Gastrocnemius medialis (tissue), 4 donors: ENCODE results near the gene PYROXD2.

ENCODE experiments used
- CTCF ChIP-seq, 5 experiments: fragments of 450-650 bp in 3 of 5; fragments of 200-600 bp in 2 of 5; sonication (generic) in 2 of 5; IDR thresholded peaks in 4 of 5; conservative IDR thresholded peaks in 1 of 5; 1 replicate in 4 of 5; 2 replicates in 1 of 5; pipeline ENCODE4 v1.5.1; 2016 to 2019; ENCODE audit warnings: antibody characterized with exemption in 5 of 5, mild to moderate bottlenecking in 3 of 5, moderate library complexity in 3 of 5
- POLR2A ChIP-seq, 2 donors: fragments of 450-650 bp; IDR thresholded peaks; one replicate each; pipeline ENCODE4 v1.6.1; 2017; ENCODE audit warnings: antibody characterized with exemption in 2 of 2, mild to moderate bottlenecking in 2 of 2, moderate library complexity in 2 of 2

- TF ChIP-seq CTCF (IDR thresholded peaks at IDR 0.05 in 4 of 5, conservative IDR thresholded peaks at IDR 0.05 in 1 of 5) (no peak), POLR2A (IDR thresholded peaks at IDR 0.05) (no peak)
Observed at GRCh38 chr10:98420786-98421185, 5.8 kb upstream of the PYROXD2 start.
